ENCODE results near the gene SLC6A18.
"Not testable (repeated sequence)": the region's sequence is repeated elsewhere in the genome, so short reads cannot be mapped to it uniquely, and the experiment has no call there.

The SLC6A18 gene

DNA sequence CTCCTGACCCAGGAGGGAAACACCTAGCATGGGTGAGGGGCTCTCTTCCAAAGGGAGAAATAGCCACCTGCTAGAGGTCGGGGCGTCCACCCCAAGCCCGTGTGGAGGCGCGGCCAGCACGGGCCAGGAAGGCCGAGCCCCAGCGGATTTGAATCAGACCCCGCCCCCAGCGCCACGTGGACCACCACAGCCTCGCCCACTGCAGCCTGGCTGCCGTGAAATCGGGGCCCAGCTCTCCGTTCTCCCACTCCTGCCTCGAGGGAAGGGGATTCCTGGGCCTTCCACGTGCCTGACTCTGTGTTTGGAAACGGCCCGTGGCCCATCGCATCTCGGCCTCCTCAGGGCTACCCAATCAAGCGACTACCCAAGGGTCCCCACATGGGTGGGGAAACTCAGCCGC lies 31.6 kb downstream of the SLC6A18 start:
- no peak for DNase-seq

DNA sequence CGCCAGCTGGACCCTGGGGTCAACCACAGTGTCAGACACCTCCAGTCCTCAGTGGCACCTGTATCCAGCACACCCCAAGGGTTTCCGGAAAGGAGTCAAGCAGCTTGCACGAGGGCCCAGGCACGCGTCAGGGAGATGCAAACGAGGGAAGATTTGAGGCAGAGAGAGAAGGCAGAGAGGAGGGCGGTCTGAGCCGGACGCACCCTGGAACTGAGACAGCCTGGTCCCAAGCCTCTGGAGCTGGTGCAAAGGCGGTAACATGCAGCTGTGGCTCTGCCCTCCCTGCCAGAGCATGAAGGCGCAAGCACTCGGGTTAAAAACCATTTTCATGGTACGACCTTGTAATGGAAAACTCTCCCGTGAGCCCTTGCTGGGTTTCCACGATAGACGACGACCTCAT lies 32.2 kb downstream of the SLC6A18 start:
- DNase-seq, result no peak

DNA sequence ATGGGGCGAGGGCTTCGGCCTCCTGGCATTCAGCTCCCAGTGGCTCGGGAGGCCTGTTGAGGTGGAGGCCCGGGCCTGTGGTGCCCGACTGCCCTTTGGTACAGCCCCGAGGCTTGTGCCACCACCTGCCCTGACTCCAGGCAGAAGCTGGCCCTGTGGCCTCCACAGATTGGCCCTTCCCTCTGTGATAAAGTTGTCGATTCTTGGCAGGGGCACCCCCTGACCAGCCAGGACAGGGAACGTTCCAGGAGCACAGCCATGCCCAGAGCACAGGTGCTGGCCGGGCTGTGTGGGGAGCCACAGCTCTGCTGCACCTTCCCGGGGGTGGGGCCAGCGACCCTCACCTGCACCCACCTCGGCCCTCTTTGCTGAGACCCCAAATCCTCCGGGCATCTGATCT lies 32.7 kb downstream of the SLC6A18 start:
- no peak for DNase-seq

DNA sequence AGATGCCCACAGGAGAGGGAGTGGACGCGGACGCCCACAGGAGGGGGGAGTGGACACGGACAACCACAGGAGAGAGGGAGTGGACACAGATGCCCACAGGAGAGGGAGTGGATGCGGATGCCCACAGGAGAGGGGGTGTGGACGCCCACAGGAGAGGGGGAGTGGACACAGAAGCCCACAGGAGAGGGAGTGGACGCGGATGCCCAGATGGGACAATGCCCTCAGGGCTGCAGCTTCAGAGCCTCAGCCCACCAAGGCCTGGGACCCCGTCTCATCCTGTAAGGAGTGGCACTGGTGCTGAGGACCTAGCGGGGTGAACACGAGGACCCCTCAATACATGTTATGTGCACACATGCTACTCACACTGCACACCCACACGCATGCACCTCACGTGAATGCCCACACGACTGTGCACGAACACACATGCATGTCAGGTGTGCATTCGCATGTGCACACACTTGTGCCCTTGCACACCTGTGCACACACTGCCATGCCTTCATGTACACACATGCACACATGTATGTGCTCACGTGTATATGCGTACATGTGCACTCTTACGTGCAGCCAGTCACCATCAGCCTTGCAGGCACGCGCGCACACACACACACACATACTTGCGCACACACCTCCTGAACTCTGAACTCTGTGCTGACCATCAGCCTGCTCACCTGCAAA lies 34.8 kb downstream of the SLC6A18 start:
- no peak for DNase-seq

DNA sequence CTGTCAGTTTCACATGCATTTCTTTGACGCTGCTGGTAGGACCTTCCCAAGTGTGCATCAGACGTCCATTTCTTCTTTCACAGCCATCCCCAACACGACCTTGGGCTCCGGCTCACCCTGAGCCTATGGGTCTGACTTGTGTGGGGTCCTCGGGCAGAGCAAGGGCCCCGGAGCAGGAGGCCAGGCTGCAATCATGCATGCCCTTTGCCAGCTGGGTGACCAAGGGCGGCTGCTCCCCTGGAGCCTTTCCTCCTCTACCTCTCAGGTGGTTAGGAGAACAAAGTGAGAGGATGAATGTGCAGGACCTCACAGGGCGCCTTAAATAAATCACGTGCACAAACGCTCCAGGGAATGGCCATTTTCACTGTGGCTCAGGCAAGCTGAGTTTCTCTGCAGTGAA lies 36.5 kb downstream of the SLC6A18 start:
- no peak for DNase-seq

DNA sequence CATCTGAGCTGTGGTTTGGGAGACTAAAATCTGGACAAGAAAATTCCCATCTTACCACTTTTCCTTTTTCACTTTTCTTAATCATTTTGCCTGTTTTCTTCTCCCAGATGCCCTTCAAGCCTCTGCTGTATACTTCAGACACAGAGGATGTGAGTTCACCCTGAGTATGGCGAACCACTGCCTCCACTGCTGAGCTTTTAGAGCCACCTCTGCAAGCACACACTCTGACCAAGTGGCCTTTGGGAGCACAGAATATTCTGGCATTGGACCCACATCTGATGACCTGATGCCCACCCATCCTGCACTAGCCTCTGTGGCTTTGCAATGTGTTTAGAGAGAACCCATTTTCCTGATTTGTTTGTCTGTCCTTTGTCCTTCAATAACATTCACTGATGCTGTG lies 37.2 kb downstream of the SLC6A18 start:
- DNase-seq, result no peak

DNA sequence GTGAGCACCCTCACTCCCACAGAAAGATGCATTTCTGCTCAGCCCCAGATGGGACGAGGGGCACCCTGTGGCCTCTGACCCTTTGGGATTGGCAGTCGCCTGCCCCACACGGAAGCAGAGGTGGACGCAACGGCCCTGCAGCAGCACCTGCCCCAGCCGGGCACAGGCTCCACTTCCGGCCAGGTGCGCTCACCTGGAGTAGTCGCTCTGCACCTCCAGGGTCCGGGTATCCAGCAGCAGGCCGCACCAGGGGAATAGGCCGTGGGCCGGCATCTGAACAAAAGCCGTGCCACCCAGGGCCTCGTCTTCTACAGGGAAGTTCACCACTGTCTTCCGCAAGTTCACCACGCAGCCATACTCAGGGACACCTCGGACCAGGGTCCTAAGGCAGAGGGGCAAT lies 39.0 kb downstream of the SLC6A18 start:
- DNase-seq, result no peak

DNA sequence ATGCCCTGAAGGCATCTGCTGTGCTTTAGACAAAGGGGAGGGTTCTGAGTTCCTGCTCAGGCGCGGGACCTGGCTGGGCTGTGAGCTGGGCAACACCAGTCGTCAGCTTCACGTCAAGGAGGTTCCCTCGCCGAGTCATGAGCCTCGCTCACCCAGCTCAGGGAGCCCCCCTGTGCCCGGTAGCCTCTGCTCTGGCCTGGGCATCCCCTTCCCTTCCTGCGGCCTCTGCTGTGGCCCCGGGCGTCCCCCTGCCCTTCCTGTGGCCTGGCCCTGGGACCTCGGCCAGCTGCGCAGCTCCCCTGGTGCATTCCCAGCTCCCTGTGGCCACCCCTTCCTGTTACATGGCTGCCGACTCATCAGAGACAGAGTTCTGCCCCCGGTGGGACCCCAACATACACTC lies 39.8 kb downstream of the SLC6A18 start:
- no peak for DNase-seq

DNA sequence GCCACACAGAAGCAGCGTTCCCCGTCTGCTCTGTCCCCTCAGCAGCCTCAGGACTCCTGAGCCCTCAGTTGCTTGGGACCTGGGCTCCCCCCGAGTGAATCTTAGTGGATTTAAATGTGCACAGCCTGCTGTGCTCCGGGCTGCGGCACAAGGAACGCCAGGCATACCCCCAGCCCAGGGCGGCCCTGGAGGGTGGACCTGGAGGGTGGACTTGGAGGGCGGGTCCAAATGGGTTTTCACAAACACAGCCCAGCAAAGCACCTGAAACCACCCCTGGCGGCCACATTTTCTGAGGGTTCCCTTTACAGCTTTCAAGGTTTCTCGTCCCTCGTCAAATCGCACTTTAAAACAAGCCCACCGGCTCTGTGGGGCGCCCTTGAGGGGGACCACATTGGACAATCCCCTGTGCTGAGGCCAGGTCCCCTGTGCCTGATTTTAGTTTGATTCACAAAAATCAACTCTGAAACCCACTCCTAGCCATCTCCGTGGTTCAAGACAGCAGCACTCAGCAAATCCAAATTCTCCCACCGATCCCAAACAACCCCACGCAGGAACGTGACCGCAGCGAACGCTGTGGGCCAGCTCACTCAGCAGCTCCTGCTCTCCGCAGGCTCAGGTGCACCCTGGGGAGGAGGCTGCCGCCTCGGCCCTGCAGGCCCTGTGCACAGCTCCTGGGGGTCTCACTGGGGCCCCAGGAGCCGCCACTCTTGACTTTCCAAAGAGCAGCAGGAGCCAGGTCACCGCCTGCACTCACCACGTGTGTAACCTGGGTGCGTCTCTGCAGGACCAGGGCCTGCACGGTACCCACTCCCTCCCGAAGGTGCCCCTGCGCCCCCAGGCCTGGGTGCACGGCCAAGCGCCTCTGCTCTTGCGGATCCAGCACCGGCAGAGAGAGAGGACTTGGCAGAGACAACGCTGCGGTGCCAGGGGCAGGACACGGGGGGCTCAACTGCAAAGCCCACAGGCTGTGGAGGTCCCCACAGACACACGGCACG lies 40.6 kb downstream of the SLC6A18 start:
- no peak for DNase-seq

DNA sequence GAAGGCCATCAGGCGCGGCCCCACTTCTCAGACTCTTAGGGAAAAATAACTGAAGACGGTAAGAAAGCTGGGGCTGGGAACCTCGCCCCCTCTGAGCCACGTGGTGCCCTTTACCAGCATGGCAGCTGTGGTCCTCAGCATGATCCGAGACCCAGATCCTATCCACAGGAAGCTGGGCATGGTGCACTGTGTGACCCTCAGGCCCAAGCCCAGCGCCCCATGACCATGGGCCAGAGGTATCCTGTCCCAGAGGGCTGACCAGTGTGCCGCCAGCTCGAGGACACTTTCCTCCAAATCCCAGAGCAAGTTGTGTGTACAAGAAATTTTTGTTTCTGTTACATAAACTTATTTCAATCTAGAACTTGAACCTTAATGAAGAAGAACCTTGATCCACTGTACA lies 41.6 kb downstream of the SLC6A18 start:
- DNase-seq, result no peak

DNA sequence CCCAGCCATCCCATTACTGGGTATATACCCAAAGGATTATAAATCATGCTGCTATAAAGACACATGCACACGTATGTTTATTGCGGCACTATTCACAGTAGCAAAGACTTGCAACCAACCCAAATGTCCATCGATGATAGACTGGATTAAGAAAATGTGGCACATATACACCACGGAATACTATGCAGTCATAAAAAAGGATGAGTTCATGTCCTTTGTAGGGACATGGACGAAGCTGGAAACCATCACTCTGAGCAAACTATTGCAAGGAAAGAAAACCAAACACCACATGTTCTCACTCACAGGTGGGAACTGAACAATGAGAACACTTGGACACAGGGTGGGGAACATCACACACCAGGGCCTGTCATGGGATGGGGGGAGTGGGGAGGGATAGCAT lies 42.3 kb downstream of the SLC6A18 start:
- not testable (repeated sequence) for DNase-seq

DNA sequence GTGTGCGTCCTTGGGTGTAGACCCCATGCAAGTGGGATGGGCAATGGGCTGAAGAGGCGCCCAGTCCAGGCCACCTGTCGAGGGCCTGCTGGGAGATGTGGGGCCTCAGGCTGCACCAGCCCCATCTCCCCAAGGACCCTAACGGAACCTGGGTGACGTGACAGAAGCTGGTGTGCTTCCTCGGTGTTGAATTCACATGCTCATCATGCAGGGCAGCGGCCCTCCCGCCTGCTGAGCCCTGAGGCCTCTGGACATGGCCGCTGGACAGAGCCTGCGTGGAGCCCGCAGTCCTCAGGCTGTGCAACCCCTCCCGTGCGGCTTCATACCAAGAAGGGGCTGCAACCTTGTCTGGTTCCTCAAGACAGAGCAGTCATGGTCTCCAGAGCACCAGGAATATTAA lies 42.9 kb downstream of the SLC6A18 start:
- no peak for DNase-seq

DNA sequence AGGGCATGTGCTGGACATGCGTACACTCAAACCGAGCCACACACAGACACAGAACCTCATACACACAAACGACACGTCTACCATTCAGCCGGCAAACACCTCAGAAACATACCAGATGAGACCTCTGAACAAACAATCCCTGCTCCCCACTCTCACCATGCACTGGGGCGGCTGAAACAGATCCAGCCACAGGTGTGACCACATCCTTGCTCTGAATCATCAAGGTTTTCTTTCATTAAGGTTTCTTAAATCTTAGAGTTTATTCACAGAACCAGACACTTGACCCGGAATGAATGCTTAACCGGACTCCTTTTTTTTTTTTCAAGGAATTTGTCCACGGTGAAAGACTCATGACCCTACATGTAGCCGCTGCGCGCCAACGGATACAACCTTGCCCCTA lies 43.5 kb downstream of the SLC6A18 start:
- DNase-seq, result no peak

DNA sequence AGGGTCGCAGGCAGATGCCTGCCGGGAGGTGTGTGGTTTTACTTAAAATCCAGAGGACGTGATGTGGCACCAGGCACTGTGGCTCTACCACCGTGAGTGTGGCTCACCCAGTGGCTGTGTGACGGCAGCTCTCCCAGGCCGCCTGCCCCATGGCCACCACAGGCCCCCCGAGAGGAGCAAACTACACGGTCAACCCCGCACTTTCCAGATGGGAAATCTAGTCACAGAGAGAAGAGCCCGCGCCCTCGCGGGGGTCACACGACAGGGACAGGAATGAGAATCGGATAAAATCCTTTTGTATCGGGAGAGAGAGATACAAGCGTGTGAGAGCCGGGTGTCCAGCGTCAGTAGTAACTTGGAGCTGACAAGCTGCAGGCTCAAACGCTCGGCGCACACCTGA lies 45.2 kb downstream of the SLC6A18 start:
- no peak for DNase-seq

DNA sequence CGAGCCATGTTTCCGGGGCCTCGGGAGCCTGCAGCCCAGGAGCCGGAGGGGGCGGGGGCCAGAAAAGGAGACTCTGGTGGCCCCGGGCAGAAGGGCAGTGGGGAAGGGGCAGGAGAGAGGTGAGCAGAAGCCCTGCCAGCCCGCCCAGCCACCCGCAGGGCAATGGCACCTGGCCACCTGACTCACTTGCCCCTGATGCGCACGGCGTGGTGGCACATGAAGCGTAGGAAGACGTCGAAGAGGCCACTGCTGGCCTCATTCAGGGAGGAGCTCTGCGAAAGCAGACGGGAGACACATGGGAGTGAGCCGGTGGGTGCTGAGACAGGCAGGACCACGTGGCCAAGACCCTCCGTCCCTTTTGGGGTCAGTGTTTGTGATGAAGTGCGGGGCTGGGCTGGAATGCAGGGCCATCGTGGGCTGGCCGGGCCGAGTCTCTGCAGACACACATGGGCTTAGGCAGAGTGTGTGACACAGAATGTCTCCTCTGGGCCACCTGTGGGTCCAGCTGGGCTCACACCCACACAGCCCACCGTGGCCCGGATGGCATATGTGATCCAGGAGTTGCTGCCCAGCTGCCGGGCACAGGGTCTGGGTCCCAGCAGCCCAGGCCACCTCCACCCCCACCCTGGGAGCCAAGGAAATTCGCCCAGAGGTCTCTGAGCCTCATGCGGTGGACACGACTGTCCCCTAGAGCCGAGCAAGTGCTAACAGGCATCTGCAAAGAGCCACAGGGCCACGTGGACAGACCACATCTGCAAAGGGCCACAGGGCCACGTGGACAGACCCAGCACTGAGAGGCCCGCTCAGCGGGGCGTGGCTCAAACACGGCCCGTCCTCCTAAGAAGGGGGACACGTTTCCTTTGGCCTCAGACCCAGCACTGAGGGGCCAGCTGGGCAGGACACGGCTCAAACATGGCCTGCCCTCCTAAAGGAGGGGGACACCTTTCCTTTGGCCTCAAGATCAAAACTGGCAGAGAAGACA lies 46.0 kb downstream of the SLC6A18 start:
- no peak for DNase-seq

DNA sequence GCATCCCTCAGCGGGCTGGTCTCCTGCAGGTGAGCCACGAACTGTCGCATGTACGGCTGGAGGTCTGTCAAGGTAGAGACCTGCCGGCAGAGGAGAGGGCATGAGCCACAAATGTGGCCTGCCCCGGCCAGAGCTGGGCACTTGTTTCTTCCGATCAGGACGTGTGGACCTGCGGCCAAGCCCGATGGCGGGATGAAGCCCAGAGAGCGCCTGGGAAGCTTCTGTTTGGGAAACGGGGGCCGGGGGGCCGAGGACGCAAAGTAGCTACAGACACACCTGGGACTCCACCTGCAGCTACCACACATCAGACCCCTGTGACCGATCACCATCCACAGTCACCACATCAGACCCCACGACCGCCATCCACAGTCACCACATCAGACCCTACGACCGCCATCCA lies 47.0 kb downstream of the SLC6A18 start:
- DNase-seq, result no peak

DNA sequence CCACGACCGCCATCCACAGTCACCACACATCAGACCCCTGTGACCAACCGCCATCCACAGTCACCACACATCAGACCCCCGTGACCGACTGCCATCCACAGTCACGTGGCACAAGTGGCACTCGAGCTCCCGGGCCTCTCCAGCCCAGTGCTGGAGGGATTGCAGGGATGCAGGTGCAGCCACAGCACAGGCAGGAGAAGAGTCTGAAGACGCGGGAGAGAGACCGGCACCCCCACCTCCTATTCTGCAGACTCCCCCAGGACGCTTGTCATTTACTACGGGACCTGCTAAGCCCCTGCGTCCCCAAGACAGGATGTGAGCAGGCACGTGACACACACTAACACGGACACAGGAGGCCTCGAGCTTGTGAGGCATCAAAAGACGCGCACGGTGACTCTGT lies 48.6 kb downstream of the SLC6A18 start:
- no peak for DNase-seq

DNA sequence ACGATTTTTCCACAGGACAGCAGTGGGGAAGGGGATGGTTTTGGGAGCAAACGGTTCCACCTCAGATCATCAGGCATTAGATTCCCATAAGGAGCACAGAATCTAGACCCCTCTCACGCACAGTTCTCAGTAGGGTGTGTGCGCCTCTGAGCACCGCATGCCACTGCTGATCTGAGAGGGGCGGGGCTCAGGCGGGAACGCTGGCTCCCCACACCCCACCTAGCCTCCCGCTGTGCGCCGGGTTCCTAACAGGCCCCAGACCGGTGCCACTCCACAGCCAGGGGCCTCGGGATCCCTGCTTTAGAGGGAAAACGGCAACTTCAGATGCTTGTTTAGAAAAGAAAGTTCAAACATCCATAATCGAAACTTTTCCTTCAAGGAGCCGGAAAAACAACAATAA lies 49.3 kb downstream of the SLC6A18 start:
- no peak for DNase-seq

DNA sequence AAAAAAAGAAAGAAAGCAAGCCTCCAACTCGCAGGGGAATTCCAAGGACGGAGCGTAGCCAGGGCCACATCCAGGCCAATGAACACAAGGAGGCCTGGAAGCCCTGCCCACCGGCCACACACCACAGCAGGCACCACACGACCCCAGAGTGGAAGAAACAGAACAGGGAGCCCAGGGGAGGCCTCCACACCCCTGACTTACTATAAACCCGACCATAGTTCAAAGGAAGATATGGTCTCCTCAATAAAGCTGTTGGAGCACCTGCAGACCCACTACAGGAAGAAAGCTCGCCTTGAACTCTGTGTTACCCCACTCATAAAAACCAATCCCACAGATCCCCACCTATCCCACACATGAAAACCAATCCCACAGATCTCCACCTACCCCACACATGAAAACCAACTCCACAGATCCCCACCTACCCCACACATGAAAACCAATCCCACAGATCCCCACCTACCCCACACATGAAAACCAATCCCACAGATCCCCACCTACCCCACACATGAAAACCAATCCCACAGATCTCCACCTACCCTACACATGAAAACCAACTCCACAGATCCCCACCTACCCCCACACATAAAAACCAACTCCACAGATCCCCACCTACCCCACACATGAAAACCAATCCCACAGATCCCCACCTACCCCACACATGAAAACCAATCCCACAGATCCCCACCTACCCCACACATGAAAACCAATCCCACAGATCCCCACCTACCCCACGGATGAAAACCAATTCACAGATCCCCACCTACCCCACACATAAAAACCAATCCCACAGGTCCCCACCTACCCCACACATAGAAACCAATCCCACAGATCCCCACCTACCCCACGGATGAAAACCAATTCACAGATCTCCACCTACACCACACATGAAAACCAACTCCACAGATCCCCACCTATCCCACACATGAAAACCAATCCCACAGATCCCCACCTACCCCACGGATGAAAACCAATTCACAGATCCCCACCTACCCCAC lies 50.5 kb downstream of the SLC6A18 start:
- not testable (repeated sequence) for DNase-seq

DNA sequence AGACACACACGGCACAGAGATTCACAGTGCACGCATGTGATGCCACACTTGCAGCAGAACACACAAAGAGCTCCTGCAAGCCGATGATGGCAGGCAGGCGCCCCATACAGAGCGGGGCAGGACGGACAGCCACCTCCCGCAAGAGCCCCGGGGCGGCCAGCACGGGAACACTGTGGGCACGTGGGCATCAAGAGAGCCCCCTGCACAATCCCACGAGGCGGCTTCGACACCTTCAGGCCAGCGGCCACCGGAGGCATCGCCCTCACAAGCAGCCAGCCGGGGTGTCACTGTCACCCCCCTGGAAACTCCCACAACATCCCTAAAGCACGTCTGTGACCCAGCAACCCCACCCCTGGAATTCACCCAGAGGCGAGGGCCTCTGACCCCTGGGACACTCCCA lies 51.7 kb downstream of the SLC6A18 start:
- DNase-seq, result no peak

DNA sequence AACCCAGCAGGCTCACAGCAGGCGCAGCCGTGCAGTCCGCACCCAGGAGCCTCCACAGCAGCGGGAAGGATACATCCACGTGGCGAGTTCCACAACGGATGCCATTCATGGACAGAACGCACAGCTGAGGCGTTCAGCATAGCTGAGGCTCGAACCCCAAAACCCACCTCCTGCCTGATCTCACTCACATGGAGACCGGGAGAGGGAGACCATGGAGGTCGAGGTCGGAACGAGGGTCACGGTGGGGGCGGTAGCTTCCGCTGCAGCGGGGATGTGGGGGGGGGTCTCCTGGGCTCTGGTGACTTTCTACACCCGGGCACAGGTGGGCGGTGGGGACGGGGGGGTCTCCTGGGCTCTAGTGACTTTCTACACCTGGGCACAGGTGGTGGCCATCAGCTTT lies 52.1 kb downstream of the SLC6A18 start:
- no peak for DNase-seq

DNA sequence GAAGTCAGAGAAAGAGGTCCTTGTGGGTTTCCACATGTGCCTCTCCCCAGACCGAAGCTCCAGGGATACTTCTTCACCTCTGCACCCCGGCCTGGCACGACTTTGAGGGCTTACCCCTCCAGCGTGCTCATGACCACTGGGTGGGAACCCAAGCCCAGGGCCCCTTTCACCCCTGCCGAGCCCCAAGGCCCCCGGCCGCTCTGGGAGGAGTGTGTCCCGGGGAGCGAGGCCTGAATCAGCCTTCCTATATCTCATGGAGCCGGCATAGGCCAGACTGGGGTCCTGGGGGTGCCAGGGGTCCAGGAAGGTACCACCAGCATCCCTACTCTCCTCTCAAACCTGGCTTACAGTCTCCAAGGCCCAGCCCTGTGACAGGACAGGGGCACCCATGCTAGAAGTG lies 52.6 kb downstream of the SLC6A18 start:
- DNase-seq, result no peak

All from fibroblast of skin of abdomen (primary cell).